Measurements from ENCODE around the gene OR10K1. TPM values are rescaled to one million over a fixed set of nuclear protein-coding genes. Genes with fewer than 3 reads are reported as not detected.

Gene OR10K1
- total RNA-seq, 1 donor from 2014 or later: not detected

Other genes with a start within 250 kb of the OR10K1 start
- gene CD1A, start 207.4 kb upstream of the OR10K1 start, total RNA-seq: not detected in 2 replicates
- not detected in 2 replicates for gene CD1C, start 171.9 kb upstream of the OR10K1 start, total RNA-seq
- gene CD1B, start 130.3 kb upstream of the OR10K1 start, total RNA-seq: not detected in 2 replicates
- gene CD1E, start 107.9 kb upstream of the OR10K1 start, total RNA-seq: not detected in 2 replicates
- not detected in 2 replicates for gene OR10T2, start 62.4 kb upstream of the OR10K1 start, total RNA-seq
- gene OR10K2, start 35.6 kb upstream of the OR10K1 start, total RNA-seq: not detected in 2 replicates
- gene OR10R2, start 10.4 kb downstream of the OR10K1 start, total RNA-seq: not detected in 2 replicates
- gene OR6Y1, start 92.6 kb downstream of the OR10K1 start, total RNA-seq: not detected in 2 replicates
- gene OR6P1, start 108.7 kb downstream of the OR10K1 start, total RNA-seq: not detected in 2 replicates
- gene OR10X1, start 118.1 kb downstream of the OR10K1 start, total RNA-seq: not detected in 2 replicates
- not detected in 2 replicates for gene OR10Z1, start 143.4 kb downstream of the OR10K1 start, total RNA-seq
- 0.02 and 0.09 TPM in 2 replicates for gene SPTA1, start 224.9 kb downstream of the OR10K1 start, total RNA-seq
- gene OR6K2, start 238.8 kb downstream of the OR10K1 start, total RNA-seq: not detected in 2 replicates

Measured in astrocyte (in vitro differentiated cells and primary cell).